Coronary artery (tissue), 2 donors: ENCODE data around the gene PTGS2.
"Not testable (repeated sequence)": the region's sequence is repeated elsewhere in the genome, so short reads cannot be mapped to it uniquely, and the experiment has no call there.

Experiments used
- DNase-seq: peaks from one replicate; pipeline ENCODE4 v3.0.0-alpha.2; 2017; ENCODE audit warnings: low spot score
- H3K27ac ChIP-seq, 2 donors: fragments of 200-600 bp; sonication (generic); one replicate each; pipeline ENCODE4 v1.5.1; 2016 to 2019
- H3K4me3 ChIP-seq: fragments of 200-600 bp; sonication (generic); 2 replicates; pipeline ENCODE4 v1.5.1; 2016; ENCODE audit warnings: mild to moderate bottlenecking, moderate library complexity
- CTCF ChIP-seq: fragments of 200-600 bp; sonication (generic); IDR thresholded peaks from one replicate; pipeline ENCODE4 v1.5.1; 2019; ENCODE audit warnings: antibody characterized with exemption

PTGS2 gene

GRCh38 chr1:186670297-186671135, 9.7 kb downstream of the PTGS2 start:
- Histone ChIP-seq H3K4me3 (no peak overlapping the region), H3K27ac (no peak overlapping the region)
- no peak for DNase-seq
- no peak for TF ChIP-seq CTCF

- H3K27ac ChIP-seq, H3K4me3 ChIP-seq, DNase-seq: not testable (repeated sequence)
Measured at GRCh38 chr1:186669784-186670183, 10.4 kb downstream of the PTGS2 start.

- not testable (repeated sequence) for H3K27ac ChIP-seq, DNase-seq, H3K4me3 ChIP-seq
Measured at GRCh38 chr1:186664217-186664616, 16.0 kb downstream of the PTGS2 start.

GRCh38 chr1:186662752-186663151, 17.5 kb downstream of the PTGS2 start:
- TF ChIP-seq CTCF: no peak
- Histone ChIP-seq H3K4me3 (no peak overlapping the region), H3K27ac (no peak overlapping the region)
- DNase-seq: no peak

- TF ChIP-seq CTCF: no peak
- no peak overlapping the region for H3K27ac ChIP-seq
- no peak for DNase-seq
Measured at GRCh38 chr1:186659890-186660341, 20.3 kb downstream of the PTGS2 start.

GRCh38 chr1:186658999-186659398, 21.2 kb downstream of the PTGS2 start:
- no peak overlapping the region for H3K27ac ChIP-seq
- no peak for TF ChIP-seq CTCF
- DNase-seq: no peak
- H3K4me3 ChIP-seq: no peak overlapping the region

More at GRCh38 chr1:186659890-186660341, 20.3 kb downstream of the PTGS2 start:
- H3K4me3 ChIP-seq: no peak overlapping the region

GRCh38 chr1:186657481-186657880, 22.7 kb downstream of the PTGS2 start:
- Histone ChIP-seq H3K4me3 (no peak overlapping the region), H3K27ac (no peak overlapping the region)
- no peak for TF ChIP-seq CTCF
- no peak for DNase-seq

- H3K4me3 ChIP-seq: no peak overlapping the region
- DNase-seq: no peak
- no peak for TF ChIP-seq CTCF
- H3K27ac ChIP-seq: no peak overlapping the region
Measured at GRCh38 chr1:186655876-186656275, 24.3 kb downstream of the PTGS2 start.
